Cerebellar cortex (tissue), 1 donor: Measurements from ENCODE around the gene TCF7L1.
"Not testable (repeated sequence)": the region's sequence is repeated elsewhere in the genome, so short reads cannot be mapped to it uniquely, and the experiment has no call there.

Source experiments
- DNase-seq: peaks from one replicate; pipeline ENCODE4 v3.0.0-alpha.2; 2015; ENCODE audit warnings: low spot score

TCF7L1 gene

DNA sequence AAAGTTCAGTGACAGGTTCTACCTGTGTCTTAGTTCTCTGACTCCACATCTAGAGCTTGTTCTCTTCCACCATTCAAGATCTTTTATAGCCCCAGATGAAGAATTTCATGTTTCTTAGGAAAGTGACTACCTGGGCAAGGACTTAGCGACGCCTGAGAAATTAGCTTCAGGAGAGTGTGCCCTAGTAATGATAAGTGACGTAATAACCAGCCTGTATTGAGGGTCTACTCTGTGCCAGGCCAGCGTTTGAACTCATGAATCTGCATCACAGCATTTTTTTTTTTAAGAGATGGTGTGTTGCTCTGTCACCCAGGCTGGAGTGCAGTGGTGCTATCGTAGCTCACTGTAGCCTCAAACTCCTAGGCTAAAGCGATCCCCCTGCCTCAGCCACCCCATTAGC lies 51.8 kb downstream of the TCF7L1 start:
- no peak for DNase-seq

DNA sequence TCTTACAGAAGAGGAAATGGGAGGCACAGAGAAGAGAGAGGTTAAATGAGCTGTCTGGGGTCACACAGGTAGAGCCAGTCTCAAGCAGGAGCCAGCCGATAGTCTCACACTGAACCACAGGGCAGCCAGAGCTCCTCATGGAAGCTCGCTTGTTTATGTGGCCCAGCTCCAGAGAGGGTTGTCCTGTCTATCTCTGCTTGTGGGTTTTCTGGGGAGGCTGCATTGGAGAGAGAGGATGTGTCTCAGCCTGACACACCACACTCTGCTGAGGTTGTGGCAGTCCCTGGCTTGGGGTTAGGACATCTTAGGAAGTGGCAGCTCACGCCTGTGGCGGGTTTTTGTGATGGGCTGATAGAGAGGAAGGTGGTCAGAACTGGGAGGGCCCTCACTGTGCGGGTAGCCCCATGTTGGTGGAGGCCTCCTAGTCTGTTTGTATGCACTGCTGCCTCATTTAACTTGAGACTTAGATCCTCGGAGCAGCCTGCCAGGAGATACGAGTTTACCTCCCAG lies 52.3 kb downstream of the TCF7L1 start:
- DNase-seq, result no peak

DNA sequence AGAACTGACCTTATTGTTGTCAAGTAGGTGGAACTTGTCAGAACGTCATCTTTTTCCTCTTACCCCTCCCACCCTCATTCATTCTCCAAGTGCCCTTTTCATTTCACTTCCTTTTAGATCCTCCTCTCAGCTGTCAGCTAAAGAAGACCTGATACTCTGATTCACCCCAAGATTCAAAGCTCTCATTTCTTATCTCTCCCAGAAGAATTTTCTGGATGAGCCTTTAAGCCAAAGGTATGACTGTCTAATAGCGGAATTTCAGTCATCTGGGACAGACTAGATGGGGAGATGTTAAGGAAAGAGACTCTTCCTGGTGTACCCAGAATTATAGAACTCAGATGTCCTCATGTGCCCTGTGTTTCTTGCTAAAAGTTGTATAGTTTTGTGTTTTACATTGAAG lies 53.9 kb downstream of the TCF7L1 start:
- DNase-seq, result no peak

DNA sequence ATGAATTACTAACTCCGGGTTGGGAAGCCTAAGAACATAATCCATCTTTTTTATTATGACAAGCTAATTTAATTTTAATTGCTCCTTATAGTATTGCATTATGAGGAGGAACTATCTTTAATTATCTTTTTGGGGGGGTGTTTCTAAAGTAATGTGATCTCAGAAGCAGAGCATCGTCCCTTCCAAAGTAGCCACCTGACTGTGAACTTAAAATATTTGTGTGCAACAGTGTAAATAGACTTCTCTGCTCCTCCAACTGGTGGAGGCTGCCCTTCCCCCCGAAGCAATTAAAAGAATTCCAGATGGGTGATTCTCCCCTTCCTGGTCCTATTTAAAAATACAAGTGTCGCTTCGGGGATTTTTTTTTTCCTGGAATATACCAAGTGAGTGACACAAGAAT lies 55.7 kb downstream of the TCF7L1 start:
- no peak for DNase-seq

DNA sequence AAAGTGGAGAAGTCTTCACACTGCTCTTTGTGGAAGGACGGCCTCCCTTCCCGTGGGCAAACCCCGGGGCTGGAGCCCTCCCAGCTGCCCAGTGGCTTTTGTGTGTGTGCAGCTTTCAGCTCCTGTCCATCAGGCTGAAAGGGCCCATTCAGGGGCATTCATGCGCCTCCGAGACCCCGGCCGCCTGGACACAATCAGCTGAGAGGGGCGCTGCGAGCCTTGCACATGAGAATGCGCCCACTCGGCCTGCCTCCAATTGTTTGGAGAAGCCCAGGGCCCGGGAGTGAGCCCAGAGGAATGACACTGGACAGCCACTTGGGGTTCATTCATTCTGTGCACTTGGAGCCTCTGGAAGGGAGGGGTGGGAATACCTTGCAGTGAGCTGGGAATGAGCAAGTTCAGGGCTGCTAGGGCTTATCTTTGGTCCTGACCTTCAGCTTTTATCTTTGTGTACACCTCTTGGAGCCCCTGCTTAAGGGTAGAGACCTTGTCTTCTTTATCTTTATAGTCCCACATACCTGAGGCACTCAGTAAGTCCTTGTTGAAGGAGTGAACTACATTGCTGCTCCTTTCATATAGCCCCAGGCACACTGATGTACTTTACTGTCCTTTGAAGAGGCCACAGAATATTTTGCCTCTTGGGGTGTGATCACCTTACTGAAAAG lies 56.5 kb downstream of the TCF7L1 start:
- DNase-seq, result peak; percentile 16

DNA sequence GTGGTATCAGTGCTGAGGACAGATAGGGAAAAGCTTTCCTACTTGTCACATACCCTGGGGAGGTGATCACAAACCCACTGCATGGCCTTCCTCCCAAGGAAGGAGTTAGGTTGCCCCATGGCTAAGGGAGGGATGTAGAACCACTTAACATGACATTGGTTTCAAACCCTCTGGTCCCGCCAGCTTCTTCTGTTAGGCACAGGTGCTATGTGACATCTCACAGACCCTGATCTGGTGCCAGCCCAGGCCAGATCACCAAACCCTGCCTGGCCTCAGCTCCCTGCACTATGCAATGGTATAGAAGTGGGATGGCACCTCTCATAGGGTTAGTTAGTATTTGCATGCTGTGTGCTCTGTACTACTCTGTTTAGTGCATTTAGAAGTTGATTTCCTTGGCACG lies 58.0 kb downstream of the TCF7L1 start:
- DNase-seq, result no peak

DNA sequence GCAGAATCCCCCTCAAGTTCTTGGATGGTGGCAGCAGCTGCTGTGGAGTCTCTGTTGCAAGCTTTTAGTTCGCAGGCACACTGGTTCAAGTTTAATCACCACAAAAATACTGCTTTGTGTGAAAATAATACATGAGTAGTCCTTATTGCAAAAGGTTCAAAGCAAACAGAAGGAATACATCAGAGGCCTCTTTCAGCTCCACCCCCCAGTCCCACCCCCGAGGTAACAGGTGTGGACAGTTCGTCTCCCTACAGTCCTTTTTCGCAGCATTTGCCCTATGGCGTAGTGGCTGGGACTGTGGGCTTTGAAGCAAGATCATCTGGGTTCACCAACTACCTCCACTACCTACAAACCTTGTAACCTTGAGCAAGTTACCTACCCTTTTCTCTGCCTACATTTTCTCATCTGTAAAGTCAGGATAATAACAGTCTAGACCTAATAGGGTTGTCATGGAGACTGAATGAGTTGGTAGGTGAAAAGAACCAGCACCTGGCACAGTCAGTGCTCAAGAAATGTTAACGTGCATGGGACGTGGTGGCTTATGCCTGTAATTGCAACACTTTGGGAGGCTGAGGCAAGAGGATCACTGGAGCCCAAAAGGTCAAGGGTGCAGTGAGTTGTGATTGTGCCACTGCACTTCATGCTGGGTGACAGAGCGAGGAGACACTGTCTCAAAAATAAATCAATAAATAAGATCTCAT lies 61.7 kb downstream of the TCF7L1 start:
- DNase-seq, result no peak

DNA sequence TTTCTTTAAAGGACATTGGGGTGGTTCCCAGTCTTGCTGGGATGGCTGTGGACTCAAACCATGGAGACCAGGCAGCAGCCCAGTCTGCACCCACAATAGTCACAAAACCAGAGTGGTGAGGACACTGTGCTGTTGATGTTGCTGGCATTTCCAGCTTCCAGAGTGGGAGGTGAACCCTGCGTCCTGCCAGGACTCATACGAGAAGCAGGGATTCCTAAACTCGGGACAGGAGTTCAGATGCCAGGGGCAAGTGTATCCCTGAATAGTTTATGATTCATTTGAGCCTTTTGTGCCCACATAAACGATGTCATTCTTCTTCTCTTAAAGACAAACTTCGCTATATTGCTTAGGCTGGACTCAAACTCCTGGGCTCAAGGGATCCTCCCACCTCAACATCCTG lies 62.8 kb downstream of the TCF7L1 start:
- no peak for DNase-seq

DNA sequence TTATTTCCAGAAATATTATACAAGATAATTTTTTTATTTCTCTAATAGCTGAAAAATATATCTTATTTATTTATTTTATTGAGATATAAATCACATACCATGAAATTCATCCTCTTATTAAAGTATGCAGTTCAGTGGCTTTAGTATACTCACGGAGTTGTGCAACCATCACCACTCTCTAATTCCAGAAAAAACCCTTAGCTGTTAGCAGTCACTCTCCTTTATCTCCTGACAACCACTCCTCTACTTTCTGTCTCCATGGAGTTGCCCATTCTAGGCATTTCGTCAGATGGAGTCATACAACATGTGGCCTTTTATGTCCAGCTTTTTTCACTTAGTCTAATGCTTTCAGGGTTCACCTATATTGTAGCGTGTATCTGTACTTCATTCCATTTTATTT lies 66.5 kb downstream of the TCF7L1 start:
- DNase-seq, result no peak

DNA sequence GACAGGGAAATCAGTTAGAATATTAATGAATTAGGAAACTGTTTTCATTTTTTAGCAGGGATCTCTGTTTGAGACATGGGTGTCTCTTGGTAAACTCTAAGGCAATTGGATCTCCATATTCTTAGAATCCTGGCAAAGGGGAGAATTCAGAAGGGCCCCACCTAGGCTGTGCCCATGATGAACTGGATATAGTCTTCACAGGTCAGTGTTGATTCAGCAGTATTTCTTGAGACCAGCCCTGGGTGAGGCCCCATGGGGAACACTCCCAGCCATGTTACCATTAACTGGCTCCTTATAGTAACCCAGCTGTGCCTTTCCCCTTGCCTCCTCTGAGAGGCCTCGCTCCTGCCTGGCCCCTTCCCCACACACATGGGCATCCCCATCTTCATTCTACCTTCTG lies 76.7 kb downstream of the TCF7L1 start:
- no peak for DNase-seq

DNA sequence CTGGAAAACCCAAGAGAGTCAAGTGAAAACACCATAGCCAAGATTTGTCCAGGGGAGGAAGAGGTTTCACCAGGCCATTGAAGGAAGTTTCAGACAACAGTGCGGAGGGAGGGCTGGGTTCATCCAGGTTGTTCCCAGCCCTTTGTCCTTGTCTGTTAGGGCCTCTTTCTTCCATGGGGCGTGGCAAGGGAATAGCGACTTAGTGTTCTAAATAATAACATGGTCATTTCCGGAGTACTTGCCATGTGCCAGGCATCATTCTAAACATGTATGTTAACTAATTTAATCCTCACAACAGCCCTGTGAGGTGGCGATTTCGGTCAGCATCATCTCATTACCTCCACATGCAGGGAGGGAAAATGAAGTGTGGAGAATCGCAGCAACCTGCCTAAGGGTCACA lies 77.3 kb downstream of the TCF7L1 start:
- no peak for DNase-seq

DNA sequence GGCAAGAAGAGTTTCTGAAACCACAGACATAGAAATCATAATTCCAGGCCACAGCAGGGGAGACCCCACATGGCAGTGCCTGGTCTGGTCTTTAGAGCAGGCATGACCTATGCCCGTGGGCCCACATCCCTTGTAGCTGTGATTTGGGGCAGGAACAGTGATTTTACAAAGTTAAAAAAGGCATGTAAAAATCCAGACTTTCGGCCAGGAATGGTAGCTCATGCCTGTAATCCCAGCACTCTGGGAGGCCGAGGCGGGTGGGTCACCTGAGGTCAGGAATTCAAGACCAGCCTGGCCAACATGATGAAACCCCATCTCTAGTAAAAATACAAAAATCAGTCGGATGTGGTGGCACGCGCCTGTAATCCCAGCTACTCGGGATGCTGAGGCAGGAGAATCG lies 78.4 kb downstream of the TCF7L1 start:
- DNase-seq, result not testable (repeated sequence)

DNA sequence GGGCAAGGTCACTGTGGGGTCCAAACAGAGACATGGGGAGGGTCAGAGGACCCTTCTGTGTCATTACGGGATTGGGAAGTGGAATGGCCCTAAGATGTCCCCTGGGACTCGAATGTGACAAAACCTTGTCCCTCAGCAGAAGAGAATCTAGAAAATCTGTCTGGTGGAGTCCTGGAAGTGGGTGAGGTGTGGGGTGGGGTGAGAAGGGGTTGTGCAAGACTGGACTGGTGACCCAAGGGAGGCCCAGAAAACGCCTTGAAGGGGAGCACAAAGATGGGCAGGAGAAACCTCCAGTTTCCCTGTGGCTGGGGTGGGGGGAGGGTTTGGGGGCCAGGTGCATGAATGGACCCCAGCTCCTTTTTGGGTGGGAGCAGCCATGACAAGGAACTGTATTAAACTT lies 79.6 kb downstream of the TCF7L1 start:
- DNase-seq, result no peak

DNA sequence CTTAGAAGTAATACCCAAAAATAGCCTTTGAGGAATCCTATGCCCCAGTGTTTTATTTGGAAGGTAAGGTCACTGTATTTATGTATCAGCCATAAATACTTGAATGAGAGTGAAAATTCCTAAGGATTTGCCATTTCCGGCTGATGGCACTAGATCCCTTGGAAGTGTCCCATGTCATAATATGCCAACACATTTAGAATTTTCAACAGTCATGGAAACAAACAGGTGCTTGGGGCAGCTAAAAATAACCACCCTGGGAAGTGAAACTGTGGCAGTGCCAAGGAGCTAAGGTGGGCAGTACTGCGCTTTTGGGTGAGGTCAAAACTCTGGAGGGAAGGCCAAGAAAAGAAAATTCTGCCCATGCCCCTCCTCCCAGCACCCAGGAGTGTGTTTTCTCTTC lies 80.2 kb downstream of the TCF7L1 start:
- no peak for DNase-seq

DNA sequence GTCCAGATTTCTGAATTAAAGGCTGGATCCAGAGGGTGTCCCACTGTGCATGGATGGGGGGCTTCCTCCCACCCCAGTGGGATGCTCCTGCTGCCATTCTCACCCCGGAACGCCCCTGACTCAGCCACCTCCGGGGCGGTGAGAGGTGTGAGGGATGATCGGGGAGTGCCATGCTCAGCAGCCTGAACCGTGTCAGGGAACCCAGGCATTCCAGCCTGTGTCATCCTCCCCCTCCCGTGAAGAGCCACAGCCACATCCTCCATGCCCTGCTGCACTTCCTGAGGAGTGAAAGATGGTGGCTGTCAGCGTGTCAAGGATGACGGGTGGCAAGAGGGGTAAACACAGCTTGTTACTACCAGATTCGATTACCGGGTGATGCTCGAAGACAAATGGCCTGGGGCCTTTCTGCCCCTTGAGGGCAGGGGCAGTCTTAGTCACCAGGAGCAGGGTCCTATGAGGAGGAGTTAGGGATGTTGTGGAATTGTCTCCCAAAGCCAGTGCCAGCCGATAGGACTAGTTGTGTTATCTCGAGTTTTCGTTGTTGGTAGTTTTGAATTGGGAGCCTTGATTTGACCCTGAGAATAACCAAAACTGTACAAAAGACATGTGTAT lies 80.8 kb downstream of the TCF7L1 start:
- no peak for DNase-seq

DNA sequence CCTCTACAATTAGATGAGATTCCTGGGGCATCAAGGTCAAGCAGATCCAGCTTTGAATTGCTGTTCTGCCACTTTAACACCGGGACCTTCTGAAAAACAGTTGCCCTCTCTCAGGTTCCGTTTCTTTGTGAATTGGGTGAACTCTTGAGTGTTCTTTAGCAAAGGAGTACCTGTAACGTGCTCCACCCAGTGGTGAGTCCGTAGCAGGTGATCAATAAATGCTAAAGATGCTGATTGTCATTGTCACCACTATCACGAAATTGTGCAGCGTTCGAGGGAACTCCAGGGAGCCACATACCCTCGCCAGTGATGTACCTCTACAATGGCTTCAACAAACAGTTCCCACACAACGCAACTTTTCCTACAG lies 81.9 kb downstream of the TCF7L1 start:
- DNase-seq, result no peak

DNA sequence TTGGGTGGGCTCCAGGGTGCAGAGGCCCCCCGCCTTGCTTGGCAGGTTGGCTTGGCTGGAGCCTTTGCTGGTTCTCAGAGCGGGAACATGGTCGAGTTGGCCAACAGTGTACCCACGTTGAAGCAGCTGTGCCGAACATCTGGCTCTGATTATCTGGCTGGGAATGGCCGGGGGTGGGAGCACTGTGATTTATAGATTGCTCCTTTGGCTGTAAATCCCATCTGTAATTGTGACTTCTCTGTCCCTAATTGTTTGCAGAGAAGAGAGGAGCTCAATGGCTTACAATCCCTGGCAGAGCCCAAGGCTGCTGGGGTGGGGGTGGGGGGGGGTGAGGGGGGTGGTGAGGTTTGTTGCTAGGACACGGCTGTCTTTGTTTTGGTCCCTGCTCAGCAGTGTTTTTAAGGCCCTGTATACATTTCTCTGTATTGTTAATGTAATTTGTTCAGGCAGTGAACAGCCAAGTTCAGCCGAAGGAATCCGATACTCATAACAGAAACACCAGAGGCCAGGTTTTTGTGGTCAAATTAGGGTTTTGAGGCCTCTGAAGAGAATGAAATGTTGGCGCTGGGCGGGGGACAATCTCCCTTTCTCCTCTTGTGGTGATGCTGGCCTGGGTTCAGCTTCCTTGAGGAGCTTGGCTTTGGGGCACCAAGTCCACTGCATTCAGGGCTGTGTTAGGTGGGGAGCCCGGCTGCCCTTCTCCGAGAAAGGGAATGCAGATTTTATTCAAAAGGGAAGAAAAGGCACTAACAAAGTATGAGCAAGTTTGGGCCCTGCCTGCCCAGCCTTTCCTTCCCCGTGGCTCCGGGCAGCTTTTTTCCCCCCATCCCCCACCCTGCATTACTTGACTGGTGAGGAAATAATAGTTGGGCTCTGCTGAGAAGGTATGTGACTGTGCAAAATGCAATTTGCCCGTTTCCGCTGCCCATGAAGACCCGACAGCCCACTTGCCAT lies 82.5 kb downstream of the TCF7L1 start:
- DNase-seq, result peak; percentile 11

DNA sequence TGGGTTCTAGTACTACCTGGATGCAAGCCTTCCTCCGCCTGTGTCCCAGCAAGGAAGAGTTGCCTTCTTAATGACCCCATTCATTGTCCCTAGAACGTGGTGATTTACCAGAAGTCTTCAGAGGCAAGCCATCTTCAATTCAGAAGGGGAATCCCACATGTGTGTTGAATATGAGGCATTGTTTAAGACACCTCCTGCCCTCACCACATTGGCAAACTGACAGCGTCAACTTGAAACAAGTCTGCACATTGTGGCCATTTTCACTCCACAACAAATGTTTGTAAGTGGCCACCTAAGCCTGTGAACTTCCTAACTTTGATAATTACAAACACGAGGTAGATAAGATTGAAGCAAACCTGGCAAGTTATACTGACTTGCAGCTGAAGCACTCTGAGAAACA lies 83.7 kb downstream of the TCF7L1 start:
- DNase-seq, result no peak

DNA sequence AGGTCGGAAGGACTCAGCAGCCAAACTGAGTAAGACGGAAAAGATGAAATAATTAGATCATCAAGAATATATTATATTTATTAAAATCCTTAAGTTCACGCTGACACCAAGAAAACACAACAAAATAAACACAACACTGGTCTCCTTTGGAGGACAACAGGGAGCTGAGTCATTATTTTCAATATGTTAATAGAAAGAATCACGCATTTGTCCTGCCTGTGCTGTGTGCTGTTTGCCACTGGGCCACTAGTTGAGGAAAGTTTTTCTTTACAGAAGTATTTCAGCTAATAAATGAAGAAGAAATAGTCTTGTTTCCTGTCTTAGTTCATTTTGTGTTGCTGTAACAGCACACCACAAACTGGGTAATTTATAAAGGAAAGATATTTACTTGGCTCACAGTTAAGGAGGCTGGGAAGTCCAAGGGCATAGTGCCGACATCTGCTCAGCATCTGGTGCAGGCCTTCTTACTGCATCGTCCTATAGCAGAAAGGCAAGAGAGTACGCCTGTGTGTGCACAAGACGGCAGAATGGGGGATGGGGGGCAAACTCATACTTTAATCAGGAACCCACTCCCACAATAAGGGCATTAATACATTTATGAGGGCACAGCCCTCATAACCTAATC lies 88.0 kb downstream of the TCF7L1 start:
- no peak for DNase-seq

DNA sequence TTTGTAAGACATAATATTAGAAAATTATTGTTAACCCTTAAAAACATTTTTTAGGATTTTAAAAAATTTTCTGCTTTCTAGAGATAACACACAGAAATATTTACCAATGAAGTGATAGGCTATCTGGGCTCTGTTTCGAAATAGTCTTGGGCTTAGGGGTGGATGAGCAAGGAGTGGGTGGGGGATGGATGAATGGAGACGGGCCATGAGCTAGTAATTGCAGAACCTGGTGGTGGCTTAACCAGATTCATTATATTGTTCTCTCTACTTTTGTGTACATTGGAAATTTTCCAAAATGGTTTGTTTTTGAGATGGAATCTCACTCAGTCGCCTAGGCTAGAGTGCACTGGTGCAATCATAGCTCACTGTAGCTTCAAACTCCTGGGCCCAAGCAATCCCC lies 89.6 kb downstream of the TCF7L1 start:
- no peak for DNase-seq

DNA sequence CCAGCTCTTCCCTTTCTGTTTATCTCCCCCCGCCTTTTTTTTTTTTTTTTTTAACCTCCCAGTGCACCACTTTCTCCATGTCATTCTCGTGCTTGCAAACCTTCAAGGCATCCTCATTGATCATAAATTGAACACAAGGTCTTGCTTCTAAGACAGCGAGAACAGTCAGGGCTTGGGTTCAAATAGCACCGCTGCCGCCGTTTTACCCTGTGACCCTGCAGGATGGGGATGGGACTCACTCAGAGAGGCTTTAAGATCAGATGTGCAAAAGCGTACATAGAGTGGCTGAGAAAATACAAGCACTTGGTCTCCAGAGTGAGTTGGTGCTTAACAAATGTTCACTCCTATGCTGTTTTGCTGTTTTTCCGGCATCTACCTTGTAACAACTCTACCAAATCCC lies 93.6 kb downstream of the TCF7L1 start:
- no peak for DNase-seq
